B cell (primary cell): ENCODE measurements around the gene TMC5. TPM values are rescaled to one million over a fixed set of nuclear protein-coding genes. Genes with fewer than 3 reads are reported as not detected.
"Not testable (repeated sequence)": the region's sequence is repeated elsewhere in the genome, so short reads cannot be mapped to it uniquely, and the experiment has no call there.

ENCODE experiments used
- ATAC-seq: fragments of 200-7000 bp; cut with Tn5 transposase; one replicate; pipeline ENCODE4 v1.10.0; 2021; ENCODE audit warnings: low read depth, mild to moderate bottlenecking, moderate number of reproducible peaks, moderate library complexity
- CTCF ChIA-PET: fragments of 350-600 bp; sonication (Branson Sonifier 250); formaldehyde crosslinking; loops from one replicate; lab custom pipeline; 2021; ENCODE audit warnings: antibody characterized with exemption, inconsistent platforms; lab: Charles Lee
- POLR2A ChIA-PET: fragments of 350-600 bp; sonication (Branson Sonifier 250); formaldehyde crosslinking; loops from one replicate; lab custom pipeline; 2021; ENCODE audit warnings: antibody characterized with exemption; lab: Charles Lee
- DNase-seq: peaks from one replicate; pipeline ENCODE4 v3.0.0; 2013
- H2AFZ ChIP-seq: 2 replicates; pipeline ENCODE4 v1.6.1; 2012; ENCODE audit warnings: mild to moderate bottlenecking, low read depth, low read length; ENCODE audit not compliant: insufficient read depth, poor library complexity, severe bottlenecking
- H3K27ac ChIP-seq, 2 donors: 1 replicate in 1 of 2; 2 replicates in 1 of 2; pipeline ENCODE4 v1.5.1; 2012 to 2013; ENCODE audit warnings: low read length in 2 of 2, mild to moderate bottlenecking in 2 of 2, moderate library complexity in 1 of 2
- H3K27me3 ChIP-seq, 4 experiments: fragments of 200-600 bp in 1 of 4; sonication (generic) in 1 of 4; replicated peaks in 1 of 4; 1 replicate in 2 of 4; 2 replicates in 2 of 4; pipeline versions ENCODE4 v1.6.1 to v1.7.0; 2013 to 2016; ENCODE audit warnings: low read length in 3 of 4, mild to moderate bottlenecking in 2 of 4, mixed read lengths in 1 of 4, moderate library complexity in 1 of 4; ENCODE audit not compliant: insufficient read depth in 4 of 4, control insufficient read depth in 3 of 4; ENCODE audit errors: control extremely low read depth in 1 of 4
- H3K36me3 ChIP-seq, 2 experiments: replicated peaks in 1 of 2; 1 replicate in 1 of 2; 2 replicates in 1 of 2; pipeline versions ENCODE4 v1.6.1 to v1.7.1; 2013; ENCODE audit warnings: low read length in 1 of 2; ENCODE audit not compliant: insufficient read depth in 2 of 2, control insufficient read depth in 1 of 2; ENCODE audit errors: control extremely low read depth in 1 of 2, extremely low read depth in 1 of 2
- H3K4me1 ChIP-seq, 2 donors: fragments of 200-600 bp in 1 of 2; sonication (generic) in 1 of 2; 1 replicate in 1 of 2; 2 replicates in 1 of 2; pipeline versions ENCODE4 v1.5.1 to v1.6.1; 2013 to 2017; ENCODE audit warnings: low read length in 2 of 2; ENCODE audit not compliant: control insufficient read depth in 2 of 2, insufficient read depth in 2 of 2
- H3K4me2 ChIP-seq: replicated peaks from 2 replicates; pipeline ENCODE3; 2012; ENCODE audit warnings: mild to moderate bottlenecking, low read depth, low read length; ENCODE audit not compliant: poor library complexity, severe bottlenecking
- H3K4me3 ChIP-seq, 5 experiments: fragments of 200-600 bp in 1 of 5; sonication (generic) in 1 of 5; 1 replicate in 3 of 5; 2 replicates in 2 of 5; pipeline versions ENCODE4 v1.5.1 to v1.7.0; 2011 to 2016; ENCODE audit warnings: low read length in 4 of 5, mild to moderate bottlenecking in 4 of 5, low read depth in 2 of 5, control low read depth in 1 of 5, moderate library complexity in 1 of 5; ENCODE audit not compliant: insufficient read depth in 1 of 5; ENCODE audit errors: control extremely low read depth in 1 of 5, extremely low read depth in 1 of 5
- H3K79me2 ChIP-seq: fragments of 200-600 bp; sonication (generic); one replicate; pipeline ENCODE4 v1.6.0; 2016; ENCODE audit warnings: low read length; ENCODE audit not compliant: control insufficient read depth, insufficient read depth
- H3K9ac ChIP-seq: fragments of 200-600 bp; sonication (generic); 2 replicates; pipeline ENCODE4 v1.6.1; 2017; ENCODE audit warnings: mild to moderate bottlenecking, low read length, moderate library complexity
- H3K9me3 ChIP-seq, 3 donors: one replicate each; pipeline versions ENCODE4 v1.6.1 to v1.7.1; 2013; ENCODE audit warnings: low read length in 2 of 3; ENCODE audit not compliant: control insufficient read depth in 2 of 3, insufficient read depth in 1 of 3; ENCODE audit errors: control extremely low read depth in 1 of 3
- H4K20me1 ChIP-seq: 2 replicates; pipeline ENCODE4 v1.6.0; 2012; ENCODE audit warnings: mild to moderate bottlenecking, low read length; ENCODE audit not compliant: insufficient read depth, control insufficient read depth, poor library complexity, severe bottlenecking
- H3K27ac Mint-ChIP-seq: one replicate; pipeline ENCODE4 v1.8.0; 2021; ENCODE audit warnings: mixed read lengths
- H3K27me3 Mint-ChIP-seq: one replicate; pipeline ENCODE4 v1.8.0; 2021; ENCODE audit warnings: mixed read lengths
- H3K4me1 Mint-ChIP-seq: one replicate; pipeline ENCODE4 v1.8.0; 2021; ENCODE audit warnings: mixed read lengths
- H3K4me3 Mint-ChIP-seq: one replicate; pipeline ENCODE4 v1.8.0; 2021; ENCODE audit warnings: mixed read lengths
- H3K9me3 Mint-ChIP-seq: one replicate; pipeline ENCODE4 v1.8.0; 2022; ENCODE audit warnings: mixed read lengths; ENCODE audit not compliant: insufficient read depth
- EZH2 ChIP-seq: IDR thresholded peaks from 2 replicates; pipeline ENCODE4 v1.6.1; 2012; ENCODE audit warnings: borderline replicate concordance, low read depth, mild to moderate bottlenecking, moderate library complexity, low read length; ENCODE audit not compliant: insufficient read depth, poor library complexity, severe bottlenecking
- WGBS: methylation state at CpG from one replicate; pipeline ENCODE4 v1.1.5; 2013; ENCODE audit warnings: missing lambda C conversion rate; ENCODE audit not compliant: insufficient coverage; 5-methylcytosine and 5-hydroxymethylcytosine counted together
- intact Hi-C: fragments of 100-400 bp; cut with micrococcal nuclease; formaldehyde crosslinking; loops from one replicate; pipeline ENCODE4 v1.10.0; 2022
- polyA plus RNA-seq: library from polyadenylated mRNA; depleted of rRNA; stranded (reverse); fragments of >200 nt; gene quantifications from 2 replicates; pipeline ENCODE4 v1.2.3, GENCODE V29; 2012
- total RNA-seq, 2 donors: library from RNA; stranded (reverse); fragments of 120-200 nt in 1 of 2; gene quantifications; 1 replicate in 1 of 2; 2 replicates in 1 of 2; pipeline versions ENCODE4 v1.2.3 to v1.2.4, GENCODE V29; 2013 to 2022
- TF ChIP-seq, protein P1 (sequence below): fragments of 200-600 bp; IDR thresholded peaks from one replicate; pipeline ENCODE4 v1.8.0; 2022; ENCODE audit warnings: antibody characterized with exemption, mild to moderate bottlenecking

TMC5 gene
- total and polyA plus RNA-seq, 2 donors (not counting 1 experiment from before 2014, with no cell fraction given) = not detected

- H3K4me1 Mint-ChIP-seq, H3K79me2 ChIP-seq, H3K27ac Mint-ChIP-seq, H3K9ac ChIP-seq, H3K4me2 ChIP-seq, CTCF ChIA-PET, POLR2A ChIA-PET, H3K27ac ChIP-seq, H3K27me3 Mint-ChIP-seq, H3K4me3 ChIP-seq, H3K9me3 Mint-ChIP-seq, H2AFZ ChIP-seq, H3K4me3 Mint-ChIP-seq, ATAC-seq, intact Hi-C loops, DNase-seq, H4K20me1 ChIP-seq, H3K4me1 ChIP-seq, H3K9me3 ChIP-seq, H3K27me3 ChIP-seq: not testable (repeated sequence)
- peaks cover 3 to 25% of the 10 kb centered on the region in 2 experiments for H3K36me3 ChIP-seq
- 94% methylated on average over 5 of the region's 10 CpGs for WGBS
Measured at GRCh38 chr16:19543278-19543996, 125.8 kb downstream of the TMC5 start.

DNA sequence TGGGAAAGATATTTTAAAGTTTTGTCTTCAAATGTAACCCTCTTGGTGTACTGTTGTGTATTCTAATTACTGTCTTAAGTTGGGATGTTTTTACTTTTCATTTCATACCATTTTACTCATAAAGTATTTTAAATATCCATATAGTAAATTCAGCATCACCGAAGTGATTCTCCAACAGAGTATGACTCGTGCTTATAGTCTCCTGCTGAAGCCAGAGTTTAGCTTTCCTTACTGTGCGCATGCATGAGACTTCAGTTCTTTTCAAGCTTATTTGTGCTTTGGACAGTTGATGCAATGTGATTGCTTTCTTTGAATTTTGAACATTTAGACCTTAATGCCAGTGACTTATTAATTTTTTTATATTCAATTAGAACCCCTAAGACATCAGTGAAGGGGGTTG lies 130.5 kb downstream of the TMC5 start:
- Histone ChIP-seq H3K4me1 (no peaks in the 10 kb centered on the region), H3K36me3 (peaks cover 0 to 16% of the 10 kb centered on the region in 2 experiments), H2AFZ (no peak overlapping the region), H4K20me1 (no peaks in the 10 kb centered on the region), H3K27me3 (no peaks in the 10 kb centered on the region), H3K27ac (no peak overlapping the region), H3K79me2 (no peaks in the 10 kb centered on the region), H3K4me2 (no peak overlapping the region), H3K9ac (no peak overlapping the region), H3K9me3 (no peaks in the 10 kb centered on the region), H3K4me3 (no peak overlapping the region)
- TF ChIP-seq, protein P1, sequence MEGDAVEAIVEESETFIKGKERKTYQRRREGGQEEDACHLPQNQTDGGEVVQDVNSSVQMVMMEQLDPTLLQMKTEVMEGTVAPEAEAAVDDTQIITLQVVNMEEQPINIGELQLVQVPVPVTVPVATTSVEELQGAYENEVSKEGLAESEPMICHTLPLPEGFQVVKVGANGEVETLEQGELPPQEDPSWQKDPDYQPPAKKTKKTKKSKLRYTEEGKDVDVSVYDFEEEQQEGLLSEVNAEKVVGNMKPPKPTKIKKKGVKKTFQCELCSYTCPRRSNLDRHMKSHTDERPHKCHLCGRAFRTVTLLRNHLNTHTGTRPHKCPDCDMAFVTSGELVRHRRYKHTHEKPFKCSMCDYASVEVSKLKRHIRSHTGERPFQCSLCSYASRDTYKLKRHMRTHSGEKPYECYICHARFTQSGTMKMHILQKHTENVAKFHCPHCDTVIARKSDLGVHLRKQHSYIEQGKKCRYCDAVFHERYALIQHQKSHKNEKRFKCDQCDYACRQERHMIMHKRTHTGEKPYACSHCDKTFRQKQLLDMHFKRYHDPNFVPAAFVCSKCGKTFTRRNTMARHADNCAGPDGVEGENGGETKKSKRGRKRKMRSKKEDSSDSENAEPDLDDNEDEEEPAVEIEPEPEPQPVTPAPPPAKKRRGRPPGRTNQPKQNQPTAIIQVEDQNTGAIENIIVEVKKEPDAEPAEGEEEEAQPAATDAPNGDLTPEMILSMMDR = no peak
- TF ChIP-seq EZH2 = no peak
- no peaks in the 10 kb centered on the region for H3K4me1 Mint-ChIP-seq
- H3K27me3 Mint-ChIP-seq = no peaks in the 10 kb centered on the region
- CTCF ChIA-PET = interaction anchor here (0.6 kb wide), 1 partner anchor 10 kb away, joined by 3 read pairs; no protein-coding TSS in a partner anchor
- no peak overlapping the region for H3K27ac Mint-ChIP-seq
- intact Hi-C loops = no loop called here
- POLR2A ChIA-PET = interaction anchor here (0.6 kb wide), 1 partner anchor 46 kb away, joined by 3 read pairs; no protein-coding TSS in a partner anchor
- WGBS = 100% methylated on average over 1 of the region's 3 CpGs
- no peak for ATAC-seq
- no peak overlapping the region for H3K4me3 Mint-ChIP-seq
- no peaks in the 10 kb centered on the region for H3K9me3 Mint-ChIP-seq
- DNase-seq = no peak

Other genes starting within 250 kb of the TMC5 start
- gene SYT17, start 249.6 kb upstream of the TMC5 start, total RNA-seq = 25.1 and 27.7 TPM in 2 replicates
- gene SYT17, start 249.6 kb upstream of the TMC5 start, polyA plus RNA-seq = 19.8 and 24.9 TPM in 2 replicates
- gene CLEC19A, start 132.2 kb upstream of the TMC5 start, total RNA-seq = not detected in 2 replicates
- not detected in 2 replicates for gene CLEC19A, start 132.2 kb upstream of the TMC5 start, polyA plus RNA-seq
- 24.1 and 25.3 TPM in 2 replicates for gene GDE1, start 104.2 kb downstream of the TMC5 start, total RNA-seq
- gene GDE1, start 104.2 kb downstream of the TMC5 start, polyA plus RNA-seq = 9.8 and 10.0 TPM in 2 replicates
- 23.2 and 23.6 TPM in 2 replicates for gene CCP110, start 106.1 kb downstream of the TMC5 start, total RNA-seq
- 4.9 and 5.9 TPM in 2 replicates for gene CCP110, start 106.1 kb downstream of the TMC5 start, polyA plus RNA-seq
- gene VPS35L, start 137.8 kb downstream of the TMC5 start, total RNA-seq = 62.1 and 63.6 TPM in 2 replicates
- gene VPS35L, start 137.8 kb downstream of the TMC5 start, polyA plus RNA-seq = 16.2 and 17.5 TPM in 2 replicates